ACC112 (cell line): ENCODE data around the gene WWOX.

Experiments used
- H2AFZ ChIP-seq: fragments of 200-600 bp; sonication (generic); one replicate; pipeline ENCODE4 v1.6.0; 2017; ENCODE audit warnings: antibody characterized with exemption, low read length; ENCODE audit not compliant: unreplicated experiment
- H3K27ac ChIP-seq: fragments of 200-600 bp; sonication (generic); 2 replicates; pipeline ENCODE4 v1.5.1; 2014; ENCODE audit warnings: low read depth, mild to moderate bottlenecking, antibody characterized with exemption, low read length, moderate library complexity
- H3K27me3 ChIP-seq: fragments of 200-600 bp; sonication (generic); 2 replicates; pipeline ENCODE4 v1.6.1; 2014; ENCODE audit warnings: mild to moderate bottlenecking, antibody characterized with exemption, low read length, moderate library complexity, mixed read lengths; ENCODE audit not compliant: insufficient read depth
- H3K36me3 ChIP-seq: fragments of 200-600 bp; sonication (generic); 2 replicates; pipeline ENCODE4 v1.6.1; 2016; ENCODE audit warnings: mild to moderate bottlenecking, antibody characterized with exemption, low read length, moderate library complexity, mixed read lengths; ENCODE audit not compliant: insufficient read depth
- H3K4me1 ChIP-seq: fragments of 200-600 bp; sonication (generic); one replicate; pipeline ENCODE4 v1.6.1; 2016; ENCODE audit warnings: low read length, mixed read lengths; ENCODE audit not compliant: insufficient read depth, unreplicated experiment, control insufficient read depth
- H3K4me3 ChIP-seq: fragments of 200-600 bp; sonication (generic); 2 replicates; pipeline ENCODE4 v1.5.1; 2014; ENCODE audit warnings: mild to moderate bottlenecking, low read depth, low read length
- H3K79me2 ChIP-seq: fragments of 200-600 bp; sonication (generic); one replicate; pipeline ENCODE4 v1.6.0; 2016; ENCODE audit warnings: low read length; ENCODE audit not compliant: control insufficient read depth, unreplicated experiment, insufficient read depth

WWOX gene

GRCh38 chr16:78175287-78175686 is 75.8 kb downstream of the WWOX start:
- Histone ChIP-seq H3K4me3 (no peak overlapping the region), H3K27me3 (no peaks in the 10 kb centered on the region), H3K4me1 (peaks cover 11% of the 10 kb centered on the region), H3K27ac (no peak overlapping the region), H3K36me3 (no peaks in the 10 kb centered on the region), H2AFZ (no peak overlapping the region), H3K79me2 (no peaks in the 10 kb centered on the region)

GRCh38 chr16:78176435-78176834 is 77.0 kb downstream of the WWOX start:
- Histone ChIP-seq H3K36me3 (no peaks in the 10 kb centered on the region), H3K4me3 (no peak overlapping the region), H3K27me3 (no peaks in the 10 kb centered on the region), H3K4me1 (no peaks in the 10 kb centered on the region), H3K27ac (no peak overlapping the region), H2AFZ (no peak overlapping the region), H3K79me2 (no peaks in the 10 kb centered on the region)

GRCh38 chr16:78177218-78177617 is 77.8 kb downstream of the WWOX start:
- Histone ChIP-seq H2AFZ (no peak overlapping the region), H3K27ac (no peak overlapping the region), H3K27me3 (no peaks in the 10 kb centered on the region), H3K36me3 (no peaks in the 10 kb centered on the region), H3K79me2 (no peaks in the 10 kb centered on the region), H3K4me3 (no peak overlapping the region), H3K4me1 (no peaks in the 10 kb centered on the region)

GRCh38 chr16:78177987-78178386 is 78.5 kb downstream of the WWOX start:
- no peaks in the 10 kb centered on the region for H3K4me1 ChIP-seq
- H3K27me3 ChIP-seq, result no peaks in the 10 kb centered on the region
- H3K4me3 ChIP-seq, result no peak overlapping the region
- no peaks in the 10 kb centered on the region for H3K36me3 ChIP-seq
- no peaks in the 10 kb centered on the region for H3K79me2 ChIP-seq
- no peak overlapping the region for H2AFZ ChIP-seq
- H3K27ac ChIP-seq, result no peak overlapping the region

GRCh38 chr16:78179666-78180065 is 80.2 kb downstream of the WWOX start:
- no peaks in the 10 kb centered on the region for H3K79me2 ChIP-seq
- H2AFZ ChIP-seq, result no peak overlapping the region
- H3K27me3 ChIP-seq, result no peaks in the 10 kb centered on the region

GRCh38 chr16:78180349-78180748 is 80.9 kb downstream of the WWOX start:
- Histone ChIP-seq H3K36me3 (no peaks in the 10 kb centered on the region), H3K27ac (no peak overlapping the region), H3K27me3 (no peaks in the 10 kb centered on the region), H3K4me3 (no peak overlapping the region), H3K4me1 (peaks cover 8% of the 10 kb centered on the region), H2AFZ (no peak overlapping the region), H3K79me2 (no peaks in the 10 kb centered on the region)

More at GRCh38 chr16:78179666-78180065, 80.2 kb downstream of the WWOX start:
- Histone ChIP-seq H3K27ac (no peak overlapping the region), H3K4me1 (peaks cover 3% of the 10 kb centered on the region), H3K36me3 (no peaks in the 10 kb centered on the region), H3K4me3 (no peak overlapping the region)

- no peak overlapping the region for H3K27ac ChIP-seq
- no peaks in the 10 kb centered on the region for H3K79me2 ChIP-seq
- H3K36me3 ChIP-seq, result no peaks in the 10 kb centered on the region
- H3K4me3 ChIP-seq, result no peak overlapping the region
- no peaks in the 10 kb centered on the region for H3K27me3 ChIP-seq
- H3K4me1 ChIP-seq, result peaks cover 8% of the 10 kb centered on the region
- H2AFZ ChIP-seq, result no peak overlapping the region
Observed at GRCh38 chr16:78183437-78184237, 84.2 kb downstream of the WWOX start.

- Histone ChIP-seq H3K27ac (peak overlapping the region; percentile 19; the same call in 1 of the 2 replicates), H3K4me3 (peak overlapping the region; percentile 21; the same call in 1 of the 2 replicates), H2AFZ (peak overlapping the region; percentile 68), H3K79me2 (no peaks in the 10 kb centered on the region), H3K4me1 (peaks cover 8% of the 10 kb centered on the region), H3K27me3 (no peaks in the 10 kb centered on the region), H3K36me3 (no peaks in the 10 kb centered on the region)
Observed at GRCh38 chr16:78184238-78185183, 85.1 kb downstream of the WWOX start.

- Histone ChIP-seq H3K79me2 (no peaks in the 10 kb centered on the region), H3K27ac (no peak overlapping the region), H3K36me3 (no peaks in the 10 kb centered on the region), H2AFZ (no peak overlapping the region), H3K4me3 (no peak overlapping the region), H3K4me1 (peaks cover 8% of the 10 kb centered on the region), H3K27me3 (no peaks in the 10 kb centered on the region)
Observed at GRCh38 chr16:78189121-78189520, 89.7 kb downstream of the WWOX start.

- no peak overlapping the region for H3K4me3 ChIP-seq
- H3K4me1 ChIP-seq, result no peaks in the 10 kb centered on the region
- no peak overlapping the region for H2AFZ ChIP-seq
- H3K36me3 ChIP-seq, result no peaks in the 10 kb centered on the region
- no peaks in the 10 kb centered on the region for H3K79me2 ChIP-seq
- no peak overlapping the region for H3K27ac ChIP-seq
- H3K27me3 ChIP-seq, result no peaks in the 10 kb centered on the region
Observed at GRCh38 chr16:78192734-78193488, 93.5 kb downstream of the WWOX start.
